SK-N-SH (cell line): Measurements from ENCODE around the gene ARL5A.

ENCODE experiments used
- CTCF ChIP-seq: fragments of 200-600 bp; sonication (generic); IDR thresholded peaks from 2 replicates; pipeline ENCODE4 v1.6.1; 2017; ENCODE audit warnings: antibody characterized with exemption, mild to moderate bottlenecking, moderate library complexity
- TAF1 ChIP-seq: IDR thresholded peaks from 2 replicates; pipeline ENCODE4 v1.6.1; 2012; ENCODE audit warnings: low read depth, mild to moderate bottlenecking, low read length, moderate library complexity, borderline replicate concordance

DNA sequence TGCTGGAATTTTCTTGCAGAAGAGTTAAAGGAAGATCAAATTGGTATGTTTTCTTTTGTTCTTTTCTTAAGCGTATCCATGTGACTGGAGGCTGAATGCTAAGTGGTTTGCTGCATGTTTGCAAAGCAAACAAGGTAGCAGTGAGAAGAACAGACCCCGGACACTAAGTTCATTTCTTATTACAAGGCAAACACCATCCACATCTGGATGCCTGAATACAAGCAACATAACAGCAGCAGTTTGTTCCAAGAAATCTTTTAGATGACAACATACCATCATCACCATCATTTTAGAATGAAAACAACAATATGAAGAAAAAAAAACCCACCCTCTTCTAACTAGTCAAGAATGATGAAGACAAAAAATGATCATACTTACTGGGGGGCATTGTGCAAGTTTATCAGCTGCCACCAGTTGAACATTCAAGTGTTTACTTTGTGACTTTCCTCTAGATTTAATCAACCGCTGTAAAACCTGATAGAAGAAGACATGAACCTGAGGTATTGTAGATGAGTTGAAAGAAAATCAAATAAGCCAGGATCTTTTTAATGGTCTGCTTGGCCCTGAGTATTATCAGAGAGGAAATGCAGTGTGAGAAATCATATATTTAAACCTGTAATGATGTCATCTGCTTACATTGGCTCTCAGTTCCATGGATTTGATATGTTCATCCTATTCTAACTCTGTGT, 25.0 kb upstream of the ARL5A start:
- TF ChIP-seq CTCF, result no peak
- no peak for TF ChIP-seq TAF1
